Measurements from ENCODE around the gene STK24. TPM values are rescaled to one million over a fixed set of nuclear protein-coding genes. Genes with fewer than 3 reads are reported as not detected.
A peak's percentile ranks its signal among the peaks of the same experiment; 100 is the strongest.

Gene STK24
- polyA plus RNA-seq, 5 donors = 66.5 to 85.4 (median 72.7) TPM

DNA sequence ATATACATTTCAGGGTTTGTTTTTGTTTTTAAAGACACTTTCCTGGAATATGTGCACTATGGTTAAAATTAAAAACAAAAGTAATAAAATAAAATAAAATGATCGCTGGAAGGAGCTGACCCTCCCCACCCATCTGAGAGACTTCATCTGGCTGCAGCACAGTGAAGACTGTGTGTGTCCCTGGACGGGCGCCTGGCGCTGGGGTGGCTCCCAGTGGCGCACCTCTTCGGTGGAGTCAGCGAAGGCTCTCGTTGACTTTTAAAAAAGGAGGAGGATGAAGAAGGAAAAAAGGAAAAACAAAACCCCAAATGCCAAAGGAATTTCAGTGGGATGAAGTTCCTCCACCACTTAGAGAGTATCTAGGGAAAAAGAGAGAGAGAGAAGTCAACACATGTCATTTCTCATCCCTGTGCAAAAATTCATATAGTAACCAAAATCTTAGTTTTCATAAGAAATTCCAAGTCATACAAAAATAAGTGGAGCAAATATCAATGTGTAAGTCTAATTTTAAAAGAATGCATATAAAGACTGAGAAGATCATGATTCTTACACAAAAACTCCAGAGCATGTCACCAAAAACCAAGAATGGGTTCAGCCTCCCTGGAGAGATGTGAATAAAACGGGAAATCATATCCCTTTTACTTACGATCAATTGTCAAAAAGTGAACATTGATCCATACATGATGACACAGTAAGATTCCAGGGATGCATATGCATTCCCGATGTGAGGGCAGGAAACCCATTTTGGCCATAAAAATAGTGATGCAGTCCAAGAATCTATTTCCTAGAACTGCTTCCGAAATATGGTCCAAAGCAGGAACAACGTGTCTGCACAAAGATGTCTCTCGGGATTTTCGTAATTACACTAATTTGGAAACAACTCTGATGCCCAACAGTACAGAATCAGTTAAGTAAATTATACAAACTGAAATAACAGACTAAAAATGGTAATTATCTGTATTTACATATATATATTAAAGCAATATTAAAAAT, 123.8 kb downstream of the STK24 start:
- DNase-seq = no peak

DNA sequence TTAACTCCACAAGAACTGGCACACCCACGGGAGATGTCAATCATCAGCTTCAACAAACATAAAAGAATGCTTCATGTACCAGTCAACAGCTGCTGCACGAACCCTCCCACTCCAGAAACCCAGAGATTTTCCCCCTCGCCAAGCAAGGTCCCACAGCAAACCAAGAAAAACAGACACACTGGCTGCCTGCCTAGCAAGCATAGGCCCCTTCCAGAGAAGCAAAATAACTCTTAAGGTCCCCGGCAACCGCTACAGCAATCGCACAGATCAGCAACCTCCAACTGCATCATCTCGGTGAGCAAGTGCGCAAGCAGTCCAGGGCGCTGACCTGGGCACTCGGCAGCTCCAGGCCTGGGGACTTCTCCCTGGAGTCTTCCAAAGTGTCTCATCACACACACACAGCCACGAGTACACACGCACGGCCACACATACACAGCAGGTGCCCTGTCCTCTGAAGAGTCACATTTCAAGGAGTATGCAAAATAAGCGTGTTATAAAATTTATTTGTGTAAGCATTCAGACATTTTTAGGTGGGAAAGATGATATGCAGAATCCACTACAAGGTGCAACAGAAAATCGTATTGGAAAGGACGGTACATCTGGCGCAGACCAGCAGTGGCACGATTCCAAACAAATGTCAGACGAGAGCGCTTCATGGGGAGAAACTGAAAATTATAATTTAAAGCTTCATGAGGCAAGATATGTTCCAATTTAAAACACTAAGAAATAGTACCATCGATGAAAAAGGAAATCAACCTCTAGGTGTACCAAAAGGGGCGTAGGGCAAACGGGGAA, 125.0 kb downstream of the STK24 start:
- DNase-seq = no peak

DNA sequence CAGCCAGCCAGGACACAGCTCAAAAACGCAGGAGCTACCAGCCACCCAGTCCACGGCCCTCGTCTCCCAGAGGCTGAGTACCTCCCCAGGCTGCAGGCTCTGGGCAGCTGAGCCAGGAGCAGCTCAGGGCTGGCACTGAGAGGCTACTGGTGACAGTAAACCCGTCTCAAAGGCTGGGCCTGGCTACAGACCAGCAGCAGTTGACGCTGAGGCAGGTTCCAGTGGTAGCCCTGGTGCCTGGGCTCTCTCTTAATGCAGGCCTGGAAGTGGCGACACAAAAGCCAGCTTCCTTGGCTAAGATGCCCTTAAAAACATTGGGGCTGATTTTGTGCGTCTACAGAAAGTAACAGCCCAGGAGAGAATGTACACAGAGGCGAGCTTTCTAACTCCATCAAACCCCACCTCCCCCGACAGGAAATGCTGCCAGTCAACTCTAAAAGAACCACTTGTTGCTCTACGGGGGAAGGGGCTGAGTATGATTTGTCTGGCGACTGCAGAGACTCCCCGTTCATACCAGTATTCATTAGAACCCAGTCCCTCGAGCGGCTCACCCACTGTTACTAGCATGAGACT, 126.3 kb downstream of the STK24 start:
- DNase-seq = no peak

DNA sequence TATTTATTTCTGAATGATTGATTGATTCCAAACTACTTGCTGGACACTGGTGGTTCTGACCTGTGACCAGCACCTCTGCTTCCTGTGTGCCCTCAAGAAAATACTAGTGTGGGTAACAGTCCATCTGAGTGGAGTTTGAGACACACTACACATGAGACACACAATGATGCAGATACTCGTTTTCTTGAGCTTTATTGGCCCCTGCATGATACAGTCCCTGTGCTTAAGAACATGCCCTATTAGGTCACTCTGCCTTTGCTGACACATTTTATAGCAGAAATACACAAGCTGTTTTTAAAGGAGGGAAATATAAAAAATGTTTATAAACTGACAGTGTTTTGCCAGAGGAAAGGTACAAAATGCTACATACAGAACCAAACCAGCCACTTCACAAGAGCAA, 126.9 kb downstream of the STK24 start:
- DNase-seq = no peak

DNA sequence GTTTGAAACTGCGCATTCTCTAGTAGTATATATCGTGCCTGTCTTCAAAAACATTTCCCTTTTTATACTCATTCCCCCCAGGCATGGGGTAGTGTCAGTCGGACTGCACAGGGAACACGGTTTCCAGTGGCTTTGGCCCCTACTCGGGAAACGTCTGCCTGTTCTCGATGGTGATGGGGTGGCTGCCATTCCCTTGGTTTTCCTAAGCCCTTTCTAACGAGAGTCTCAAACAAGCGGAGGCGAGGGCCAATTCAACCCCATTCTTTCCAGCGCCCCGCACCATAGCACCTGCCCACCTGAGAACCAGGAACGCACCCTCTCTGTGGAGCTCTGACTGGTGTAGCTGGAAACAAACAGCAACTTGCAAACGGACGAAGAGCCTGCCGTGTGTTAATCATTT, 127.6 kb downstream of the STK24 start:
- no peak for DNase-seq

DNA sequence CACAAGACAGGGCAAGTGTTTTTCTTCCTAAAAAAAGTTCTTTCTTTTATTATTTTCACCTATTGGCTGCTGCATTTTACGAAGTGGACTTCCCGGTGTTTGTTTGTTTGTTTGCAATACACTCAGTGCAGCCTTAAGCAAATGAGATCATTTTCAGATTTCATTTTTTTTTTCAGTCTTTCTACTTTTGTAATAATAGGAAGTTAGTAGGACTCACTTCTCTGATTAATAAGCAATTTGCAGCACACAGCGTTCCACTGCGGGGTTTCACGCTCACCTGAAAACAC, 128.3 kb downstream of the STK24 start:
- DNase-seq = no peak

DNA sequence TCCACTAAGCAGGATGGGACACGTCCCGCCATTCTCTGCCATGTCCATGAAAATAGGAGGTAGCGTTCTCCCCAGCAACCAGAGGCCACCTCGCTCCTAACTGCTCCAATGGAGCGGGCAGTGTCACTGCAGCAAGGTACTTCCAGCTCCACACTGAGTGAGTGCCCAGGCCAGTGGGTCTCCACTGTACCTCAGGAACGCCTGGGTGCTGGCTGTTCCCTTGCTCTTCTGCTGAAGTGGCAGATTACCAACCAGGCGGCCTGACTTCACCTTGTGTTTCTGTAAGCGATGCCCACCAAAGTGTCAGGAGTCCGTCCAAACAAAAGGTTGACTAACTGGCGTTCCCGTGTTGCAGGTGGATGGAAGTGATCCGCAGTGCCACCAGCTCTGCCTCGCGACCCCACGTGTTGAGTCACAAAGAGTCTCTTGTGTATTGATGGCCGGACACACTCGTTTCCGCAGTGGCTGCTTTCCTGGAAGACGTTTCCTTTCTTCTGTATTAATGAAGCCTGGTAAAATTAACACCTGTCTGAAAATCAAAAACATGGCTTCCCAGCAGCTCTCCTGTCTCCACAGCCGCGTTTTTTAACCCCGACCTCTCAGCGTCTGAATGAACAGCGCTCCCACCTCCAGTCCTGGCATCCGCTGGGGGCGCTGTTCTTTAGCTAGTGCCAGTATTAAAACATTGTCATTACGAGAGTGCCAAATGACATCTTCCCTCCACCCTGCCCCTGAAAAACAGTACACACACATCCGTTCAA, 128.8 kb downstream of the STK24 start:
- no peak for DNase-seq

DNA sequence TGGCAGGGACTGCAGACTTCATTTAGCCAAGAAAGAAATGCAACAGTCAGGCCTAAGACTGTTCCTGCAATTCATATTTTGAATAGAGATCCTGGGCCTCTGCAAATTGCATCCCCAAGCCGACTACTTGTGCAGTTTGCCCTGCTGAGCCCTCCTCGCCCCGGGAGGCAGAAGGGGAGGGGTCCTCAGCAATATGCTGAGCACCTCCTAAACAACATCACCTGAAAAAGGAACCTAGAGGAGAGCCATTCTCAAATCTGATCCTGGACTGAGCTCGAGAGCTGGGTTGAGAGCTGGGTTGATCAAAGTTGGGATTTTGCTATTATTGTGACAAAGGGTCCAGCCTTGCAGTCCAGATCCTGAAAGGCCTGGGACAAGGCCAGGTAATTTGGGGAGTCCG, 129.8 kb downstream of the STK24 start:
- DNase-seq = no peak

DNA sequence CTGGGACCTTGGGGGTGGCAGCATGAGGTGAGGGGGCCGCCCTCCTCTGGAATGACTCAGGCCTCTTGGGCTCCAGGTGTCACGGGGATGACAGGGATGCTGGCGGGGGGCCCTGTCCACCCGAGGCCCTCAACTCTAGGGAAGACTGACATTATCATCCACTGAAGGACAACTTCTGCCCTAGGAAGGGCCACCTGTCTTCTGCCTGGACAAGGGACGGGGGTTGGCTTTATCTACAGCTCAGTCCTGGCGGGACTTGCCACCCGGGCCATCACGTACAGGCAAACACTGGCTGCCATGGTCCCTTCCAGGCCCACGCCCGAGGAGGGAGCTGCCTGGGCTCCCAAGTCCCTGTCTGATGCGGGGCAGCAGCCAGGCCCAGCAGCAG, 130.7 kb downstream of the STK24 start:
- no peak for DNase-seq

DNA sequence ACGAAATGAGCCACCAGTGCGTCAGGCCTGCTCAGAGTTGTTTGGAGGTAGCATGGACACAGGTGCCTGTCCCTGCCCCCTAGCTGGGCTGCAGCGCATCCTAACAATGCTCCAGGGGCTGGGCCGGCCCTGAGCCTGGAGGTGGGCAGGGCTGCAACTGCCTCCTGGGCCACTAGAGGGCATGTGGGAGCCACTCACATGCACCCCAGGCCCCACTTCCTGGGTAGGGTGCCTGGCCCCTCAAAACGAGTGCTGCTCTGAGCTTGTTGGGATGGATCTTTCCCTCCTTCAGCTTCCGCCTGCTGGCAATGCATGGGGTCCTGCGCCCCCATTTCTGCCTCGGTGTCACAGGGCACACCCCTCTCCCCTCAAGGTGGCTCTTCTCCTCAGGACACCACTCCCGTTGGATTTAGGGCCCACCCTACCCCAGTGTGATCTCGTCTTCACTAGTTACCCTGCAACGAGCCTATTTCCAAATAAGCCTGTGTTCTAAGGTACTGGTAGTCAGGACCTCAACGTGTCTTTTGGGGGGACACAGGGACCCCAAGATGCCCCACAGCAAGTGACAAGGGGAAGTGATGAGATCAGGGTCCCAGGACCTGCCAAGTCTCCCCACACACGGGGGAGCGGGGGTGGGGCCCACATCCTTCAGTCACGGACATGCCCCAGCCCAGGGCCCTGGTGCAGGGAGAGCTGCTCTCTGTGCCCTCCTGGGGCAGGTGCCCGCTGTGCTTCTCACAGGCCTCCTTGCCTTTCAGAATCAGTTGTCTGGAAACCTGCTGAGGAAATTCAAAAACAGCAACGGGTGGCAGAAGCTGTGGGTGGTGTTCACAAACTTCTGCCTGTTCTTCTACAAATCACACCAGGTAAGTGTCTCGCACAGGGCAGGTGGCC, 131.3 kb downstream of the STK24 start:
- DNase-seq = peak; percentile 29 to 43

DNA sequence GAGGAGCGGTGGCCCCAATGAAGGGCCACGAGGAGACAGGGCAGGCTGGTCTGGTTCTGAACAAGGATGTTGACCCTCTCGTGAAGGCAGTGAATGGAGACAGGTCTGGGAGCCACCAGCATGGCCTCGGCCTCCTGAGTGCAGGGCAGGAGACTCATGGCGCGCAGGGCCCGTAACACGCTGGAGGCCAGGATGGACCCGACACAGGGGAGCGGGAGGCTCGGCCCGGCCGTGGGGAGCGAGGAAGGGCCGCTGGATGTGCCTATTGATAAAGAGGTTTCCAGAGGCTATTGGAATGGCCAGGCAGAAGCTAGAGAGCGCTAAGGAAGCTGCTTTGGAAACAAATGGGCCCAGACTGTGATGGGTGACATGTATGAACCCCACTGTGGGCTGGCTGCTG, 132.5 kb downstream of the STK24 start:
- no peak for DNase-seq

DNA sequence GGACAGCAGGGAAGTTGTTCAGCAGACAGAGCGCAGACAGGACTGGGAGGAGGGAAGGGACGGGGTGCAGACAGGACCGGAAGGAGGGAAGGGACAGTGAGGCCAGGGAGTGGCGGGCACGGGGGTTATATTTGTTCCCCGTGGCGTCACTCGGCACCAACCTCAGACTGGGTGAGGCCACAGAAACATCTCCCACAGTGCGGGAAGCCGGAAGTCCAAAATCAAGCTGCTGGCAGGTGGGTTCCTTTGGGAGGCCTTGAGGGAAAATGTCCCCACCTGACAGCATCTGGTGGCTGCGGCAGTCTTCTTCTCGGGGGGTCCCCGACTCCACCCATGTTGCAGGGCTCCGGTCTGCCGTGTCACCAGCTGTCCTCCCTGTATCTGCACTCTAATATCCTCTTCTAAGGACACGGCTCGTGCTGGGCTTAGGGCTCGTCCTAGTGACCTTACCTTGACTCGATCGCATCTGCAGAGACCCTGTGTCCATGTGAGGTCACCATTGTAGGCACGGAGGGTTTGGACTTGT, 133.0 kb downstream of the STK24 start:
- DNase-seq = no peak

DNA sequence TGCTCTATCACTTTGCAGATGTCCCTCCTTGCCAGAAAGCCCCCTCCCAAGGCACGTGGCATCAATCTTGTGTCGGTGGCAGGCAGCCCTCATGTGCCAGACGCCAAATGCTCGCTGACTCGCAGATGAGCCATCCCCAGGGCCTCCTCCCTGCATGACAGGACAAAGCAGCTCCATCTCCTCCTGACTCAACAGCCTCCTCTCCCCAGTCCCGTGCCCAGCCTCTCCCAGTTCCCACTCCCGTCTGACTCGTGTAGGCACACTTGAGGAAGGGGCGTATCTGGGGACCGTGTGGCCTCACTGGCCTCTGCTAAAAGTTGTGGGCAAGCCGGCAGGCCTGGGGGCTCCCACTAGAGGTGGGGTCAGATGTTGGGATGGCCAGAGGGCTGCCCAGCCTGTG, 133.6 kb downstream of the STK24 start:
- DNase-seq = no peak

DNA sequence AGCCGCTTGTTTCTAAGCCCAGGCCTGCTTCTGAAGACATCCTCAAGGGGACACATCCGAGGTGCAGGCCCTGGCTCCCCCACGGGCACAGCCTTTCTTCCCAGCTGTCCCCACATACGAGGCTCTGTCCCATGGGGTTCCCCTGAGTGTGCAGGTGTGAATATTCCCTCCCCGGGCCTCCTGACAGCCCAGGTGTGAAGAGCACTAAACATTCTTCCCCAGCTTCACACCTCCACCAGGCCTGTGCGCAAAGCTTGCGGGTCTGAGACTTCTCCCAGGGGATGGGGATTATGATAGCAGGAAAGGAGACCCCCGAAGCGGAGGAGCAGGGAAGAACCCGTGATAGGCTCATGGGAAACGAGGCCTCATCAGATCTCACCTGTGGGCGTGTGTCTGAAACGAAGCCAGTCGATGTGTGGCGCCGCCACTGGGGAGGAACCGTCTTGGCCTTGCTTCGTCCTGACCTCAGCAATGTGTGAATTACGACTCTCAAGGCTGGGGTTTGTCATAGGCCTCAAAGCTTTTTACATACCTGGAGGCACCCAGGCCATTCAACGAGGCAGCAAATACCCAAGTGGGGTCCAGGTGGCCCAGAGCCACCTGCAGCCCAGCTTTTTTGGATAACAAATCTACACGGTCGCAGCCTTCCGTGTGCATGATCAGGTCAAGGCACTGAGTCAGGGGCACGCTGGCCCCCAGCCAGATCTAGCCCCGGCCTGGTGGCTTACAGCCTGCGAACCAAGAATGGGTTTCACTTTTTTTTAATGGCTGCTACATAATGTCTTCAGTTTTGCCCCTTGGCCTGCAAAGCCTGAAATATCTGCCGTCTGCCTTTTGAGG, 134.3 kb downstream of the STK24 start:
- no peak for DNase-seq

DNA sequence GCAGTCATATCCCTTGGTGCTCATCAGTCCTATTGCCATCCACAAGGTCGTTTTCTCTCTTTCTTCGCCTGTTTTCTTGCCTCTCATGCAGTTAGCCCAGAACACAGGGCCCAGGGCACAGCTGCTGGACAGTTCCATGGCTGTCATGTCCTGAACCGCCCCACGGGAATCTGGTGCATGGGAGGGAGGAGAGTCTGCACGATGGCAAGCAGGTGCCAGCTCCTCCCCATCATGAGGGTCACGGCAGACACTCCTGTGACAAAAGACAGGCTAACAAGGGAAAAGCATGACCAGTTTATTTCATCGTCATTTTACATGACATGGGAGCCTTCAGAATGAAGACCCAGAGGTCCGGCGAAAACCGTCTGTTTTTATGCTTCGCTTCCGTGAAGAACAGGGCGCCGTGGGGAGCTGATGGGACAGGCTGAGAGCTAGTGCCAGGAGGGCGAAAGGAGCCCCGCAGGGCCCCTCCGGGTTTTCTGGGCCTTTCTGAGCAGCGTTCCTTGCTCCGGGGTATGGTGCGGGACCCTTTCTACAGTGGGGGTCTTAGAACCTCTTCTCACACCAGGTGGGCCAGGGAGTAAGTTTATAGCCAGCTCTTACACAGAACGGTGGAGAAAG, 135.7 kb downstream of the STK24 start:
- DNase-seq = no peak

DNA sequence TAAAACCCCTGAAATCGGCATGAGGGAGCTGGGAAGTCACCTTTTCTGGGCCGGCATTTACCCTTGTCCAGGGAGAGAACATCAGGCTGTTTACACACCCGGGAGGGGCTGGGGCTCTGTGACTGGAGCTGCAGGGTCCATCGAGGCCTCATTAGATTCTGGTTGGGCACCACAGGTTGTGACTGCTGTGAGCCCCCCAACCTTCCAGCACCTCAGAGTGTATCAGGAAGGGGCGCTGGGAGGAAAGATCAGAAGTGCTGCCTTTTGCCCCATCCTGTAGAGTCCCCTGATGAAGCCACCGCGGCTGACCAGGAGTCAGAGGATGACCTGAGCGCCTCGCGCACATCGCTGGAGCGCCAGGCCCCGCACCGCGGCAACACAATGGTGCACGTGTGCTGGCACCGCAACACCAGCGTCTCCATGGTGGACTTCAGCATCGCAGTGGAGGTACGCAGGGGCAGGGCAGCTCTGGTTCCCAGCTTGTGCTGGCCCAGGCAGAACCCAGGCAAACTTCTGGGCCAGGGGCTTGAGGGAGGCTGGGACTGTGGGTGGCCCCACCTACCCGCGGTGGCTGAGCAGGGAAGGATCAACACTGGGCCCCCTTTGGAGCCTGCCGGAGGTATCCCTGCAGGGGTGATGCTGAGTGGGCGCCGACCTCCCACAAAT, 136.4 kb downstream of the STK24 start:
- DNase-seq = no peak

DNA sequence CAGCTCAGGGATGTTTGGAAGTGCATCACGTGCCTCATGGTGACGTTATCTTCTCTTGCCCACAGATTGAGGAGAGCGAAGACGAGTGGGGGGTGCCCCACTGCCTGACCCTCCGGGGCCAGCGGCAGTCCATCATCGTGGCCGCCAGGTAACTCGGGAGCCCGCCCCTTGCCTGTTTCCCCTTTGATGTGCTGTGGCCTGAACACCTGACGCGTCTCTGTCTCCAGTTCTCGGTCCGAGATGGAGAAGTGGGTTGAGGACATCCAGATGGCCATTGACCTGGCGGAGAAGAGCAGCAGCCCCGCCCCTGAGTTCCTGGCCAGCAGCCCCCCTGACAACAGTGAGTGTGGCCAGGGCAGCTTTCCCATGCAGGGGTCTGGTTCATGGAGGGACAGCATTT, 137.0 kb downstream of the STK24 start:
- no peak for DNase-seq

DNA sequence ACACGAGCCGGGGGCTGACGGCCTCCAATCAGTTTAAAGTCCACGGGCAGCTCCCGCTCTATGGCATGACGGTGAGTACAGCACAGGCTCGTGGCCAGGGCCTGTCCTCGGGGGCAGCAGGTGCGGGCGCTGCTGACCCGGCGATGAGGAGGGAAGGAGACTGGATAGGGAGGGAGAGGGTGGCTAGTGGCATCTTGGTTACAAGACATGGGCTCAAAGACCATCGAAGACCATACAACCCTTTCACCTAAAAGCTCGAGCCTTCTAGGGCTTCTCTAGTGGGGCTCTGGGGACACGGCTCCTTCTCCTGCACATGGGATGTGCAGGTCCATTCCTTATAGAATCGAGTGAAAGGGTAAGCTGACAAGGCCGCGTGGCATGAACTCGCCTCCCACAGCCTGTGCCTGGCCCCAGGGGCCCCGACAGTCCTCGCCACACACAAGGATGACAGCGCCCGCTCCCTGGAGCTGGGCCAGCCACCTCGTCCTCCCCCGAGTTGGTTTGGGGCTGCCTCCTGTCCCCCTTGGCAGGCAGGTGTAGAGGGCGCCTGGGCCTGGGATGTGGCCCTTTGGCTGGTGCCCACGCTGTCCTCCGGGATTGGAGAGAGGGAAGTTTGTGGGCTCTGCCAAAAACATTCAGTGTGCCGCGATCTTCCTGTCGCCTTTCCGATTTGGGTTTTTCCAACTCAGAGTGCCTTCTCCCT, 137.6 kb downstream of the STK24 start:
- no peak for DNase-seq

All from right lung (tissue), 5 donors.